ENCODE measurements around the gene COTL1. TPM values are rescaled to one million over a fixed set of nuclear protein-coding genes. Genes with fewer than 3 reads are reported as not detected.
"Not testable (repeated sequence)": the region's sequence is repeated elsewhere in the genome, so short reads cannot be mapped to it uniquely, and the experiment has no call there.

Gene COTL1
- total RNA-seq, 4 donors from 2014 or later: 29.9 to 84.9 (median 52.6) TPM

DNA sequence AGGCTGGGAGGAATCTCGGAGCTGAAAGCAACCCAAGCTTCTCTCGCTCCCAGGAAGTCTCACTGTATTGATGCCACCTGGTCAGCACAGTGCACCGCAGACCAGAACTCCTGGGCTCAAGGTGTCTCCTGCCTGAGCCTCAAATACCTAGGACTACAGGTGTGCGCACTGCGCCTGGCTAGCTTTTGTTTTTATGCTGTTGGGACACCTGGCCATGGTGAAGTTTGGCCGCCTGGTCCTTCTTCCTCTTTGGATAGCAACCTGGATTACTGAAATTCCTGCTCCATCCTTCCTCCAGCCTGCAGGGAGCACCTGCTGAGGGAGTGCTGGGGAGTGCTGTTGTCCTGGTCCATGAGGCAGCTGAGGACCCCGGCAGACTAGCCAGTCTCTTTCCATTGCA is 56.6 kb downstream of the COTL1 start:
- no peak for TF ChIP-seq EP300 (IDR thresholded peaks at IDR 0.05)
- no peak for TF ChIP-seq POLR2A (IDR thresholded peaks at IDR 0.05)
- TF ChIP-seq, protein P1, sequence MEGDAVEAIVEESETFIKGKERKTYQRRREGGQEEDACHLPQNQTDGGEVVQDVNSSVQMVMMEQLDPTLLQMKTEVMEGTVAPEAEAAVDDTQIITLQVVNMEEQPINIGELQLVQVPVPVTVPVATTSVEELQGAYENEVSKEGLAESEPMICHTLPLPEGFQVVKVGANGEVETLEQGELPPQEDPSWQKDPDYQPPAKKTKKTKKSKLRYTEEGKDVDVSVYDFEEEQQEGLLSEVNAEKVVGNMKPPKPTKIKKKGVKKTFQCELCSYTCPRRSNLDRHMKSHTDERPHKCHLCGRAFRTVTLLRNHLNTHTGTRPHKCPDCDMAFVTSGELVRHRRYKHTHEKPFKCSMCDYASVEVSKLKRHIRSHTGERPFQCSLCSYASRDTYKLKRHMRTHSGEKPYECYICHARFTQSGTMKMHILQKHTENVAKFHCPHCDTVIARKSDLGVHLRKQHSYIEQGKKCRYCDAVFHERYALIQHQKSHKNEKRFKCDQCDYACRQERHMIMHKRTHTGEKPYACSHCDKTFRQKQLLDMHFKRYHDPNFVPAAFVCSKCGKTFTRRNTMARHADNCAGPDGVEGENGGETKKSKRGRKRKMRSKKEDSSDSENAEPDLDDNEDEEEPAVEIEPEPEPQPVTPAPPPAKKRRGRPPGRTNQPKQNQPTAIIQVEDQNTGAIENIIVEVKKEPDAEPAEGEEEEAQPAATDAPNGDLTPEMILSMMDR (IDR thresholded peaks at IDR 0.05): no peak
- H3K36me3 ChIP-seq: peaks cover 0 to 34% (median 7%) of the 10 kb centered on the region in 3 donors
- WGBS, 2 donors: 88 to 92% methylated on average over 7 of the region's 7 CpGs
- H3K9me3 ChIP-seq: no peaks in the 10 kb centered on the region
- no peak for DNase-seq (ENCODE audit: low spot score in 2 of 2)
- no peak overlapping the region for H3K4me3 ChIP-seq
- no peaks in the 10 kb centered on the region for H3K27me3 ChIP-seq
- H3K27ac ChIP-seq: no peak overlapping the region
- no peaks in the 10 kb centered on the region for H3K4me1 ChIP-seq

DNA sequence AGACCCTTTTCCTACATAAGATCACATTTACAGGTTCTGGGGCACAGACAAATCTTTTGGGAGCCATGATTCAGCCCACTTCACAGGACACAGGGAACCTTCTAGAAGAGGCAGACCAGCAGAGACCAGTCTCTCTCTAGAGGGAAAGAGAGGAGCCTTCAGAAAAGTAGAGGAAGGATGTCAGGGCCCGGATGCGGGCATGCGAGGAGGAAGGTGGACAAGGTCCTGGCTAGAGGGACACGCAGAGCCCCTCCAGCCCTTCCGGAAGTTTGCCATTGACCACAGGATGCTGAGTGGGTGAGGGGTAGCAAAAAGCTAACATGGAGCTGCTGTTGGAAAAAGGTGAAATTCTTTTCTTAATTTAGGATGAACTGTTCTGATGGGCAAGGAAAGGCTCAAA is 57.6 kb downstream of the COTL1 start:
- DNase-seq (ENCODE audit: low spot score in 2 of 2): no peak
- Histone ChIP-seq H3K36me3 (peaks cover 0 to 26% (median 7%) of the 10 kb centered on the region in 3 donors), H3K9me3 (no peaks in the 10 kb centered on the region), H3K27me3 (no peaks in the 10 kb centered on the region), H3K27ac (no peak overlapping the region), H3K4me1 (no peaks in the 10 kb centered on the region), H3K4me3 (no peak overlapping the region)
- no peak for TF ChIP-seq POLR2A (IDR thresholded peaks at IDR 0.05)
- TF ChIP-seq, protein P1 (IDR thresholded peaks at IDR 0.05): no peak
- 88% methylated on average over 5 of the region's 5 CpGs for WGBS, 2 donors

GRCh38 chr16:84559311-84559932 is 58.5 kb downstream of the COTL1 start:
- no peak for DNase-seq (ENCODE audit: low spot score in 2 of 2)
- Histone ChIP-seq H3K4me1 (no peaks in the 10 kb centered on the region), H3K9me3 (no peaks in the 10 kb centered on the region), H3K27ac (no peak overlapping the region), H3K27me3 (no peaks in the 10 kb centered on the region), H3K36me3 (peaks cover 0 to 19% (median 1%) of the 10 kb centered on the region in 3 donors), H3K4me3 (no peak overlapping the region)
- 84 to 87% methylated on average over 11 to 13 of the region's 14 CpGs for WGBS, 2 donors
- TF ChIP-seq EP300 (IDR thresholded peaks at IDR 0.05): no peak
- TF ChIP-seq, protein P1 (IDR thresholded peaks at IDR 0.05): no peak
- TF ChIP-seq POLR2A (IDR thresholded peaks at IDR 0.05): no peak

DNA sequence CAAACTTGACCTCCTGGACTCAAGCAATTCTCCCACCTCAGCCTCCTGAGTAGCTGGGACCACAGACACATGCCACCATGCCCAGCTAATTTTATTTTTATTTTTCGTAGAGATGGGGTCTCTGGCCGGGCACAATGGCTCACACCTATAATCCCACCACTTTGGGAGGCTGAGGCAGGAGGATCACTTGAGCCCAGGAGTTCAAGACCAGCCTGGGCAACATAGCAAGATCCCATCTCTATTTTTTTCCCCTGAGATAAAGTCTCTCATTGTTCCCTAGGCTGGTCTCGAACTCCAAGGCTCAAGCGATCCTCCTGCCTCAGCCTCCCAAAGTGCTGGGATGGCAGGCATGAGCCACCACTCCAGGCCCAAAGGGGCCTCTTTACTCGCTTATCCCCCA is 59.0 kb downstream of the COTL1 start:
- 85 to 88% methylated on average over 5 of the region's 5 CpGs for WGBS, 2 donors
- H3K9me3 ChIP-seq; H3K4me3 ChIP-seq; H3K4me1 ChIP-seq; H3K27ac ChIP-seq; H3K27me3 ChIP-seq; DNase-seq (ENCODE audit: low spot score in 2 of 2): not testable (repeated sequence)
- H3K36me3 ChIP-seq: peaks cover 0 to 13% (median 0%) of the 10 kb centered on the region in 3 donors

- Histone ChIP-seq H3K27ac (no peak overlapping the region), H3K4me3 (no peak overlapping the region), H3K4me1 (no peaks in the 10 kb centered on the region), H3K27me3 (no peaks in the 10 kb centered on the region), H3K9me3 (no peaks in the 10 kb centered on the region), H3K36me3 (peaks cover 0 to 8% (median 0%) of the 10 kb centered on the region in 3 donors)
- DNase-seq (ENCODE audit: low spot score in 2 of 2): no peak
- WGBS, 2 donors: 59 to 69% methylated on average over 6 of the region's 6 CpGs
- TF ChIP-seq POLR2A (IDR thresholded peaks at IDR 0.05): no peak
- no peak for TF ChIP-seq EP300 (IDR thresholded peaks at IDR 0.05)
- TF ChIP-seq, protein P1 (IDR thresholded peaks at IDR 0.05): no peak
These were observed 60.4 kb downstream of the COTL1 start for GRCh38 chr16:84557504-84557903.
